Ecto neural progenitor cell (in vitro differentiated cells): ENCODE measurements around the gene RCE1.

Source experiments
- DNase-seq: peaks from one replicate; pipeline ENCODE4 v3.0.0-alpha.2; 2018; ENCODE audit warnings: low spot score

Gene RCE1

DNA sequence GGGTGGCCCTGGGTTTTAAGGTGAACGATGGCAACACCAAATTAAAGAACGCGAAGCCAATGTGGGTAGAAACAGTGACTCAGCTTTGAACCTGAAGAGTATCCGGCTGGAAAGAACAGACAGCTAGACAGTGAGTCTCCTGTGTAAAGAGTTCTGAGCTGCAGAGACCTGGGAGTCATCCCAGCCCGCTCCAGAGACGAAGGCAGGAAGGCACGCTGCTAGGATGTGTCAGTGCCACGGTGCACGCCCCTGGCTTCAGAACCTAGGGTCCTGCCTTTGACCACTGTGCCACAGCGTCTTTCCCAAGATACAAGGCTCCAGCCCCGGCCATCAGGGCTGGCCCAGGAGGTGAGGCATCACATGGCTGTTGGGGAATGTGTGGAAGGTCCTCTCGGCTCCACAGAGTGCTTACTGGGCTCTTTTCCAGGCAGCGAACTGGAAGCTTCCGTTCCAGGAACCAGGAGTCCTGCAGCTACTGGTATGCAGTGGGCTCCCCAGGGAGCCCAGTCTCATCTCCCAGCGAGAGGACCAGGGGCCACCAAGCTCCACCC, 43.5 kb downstream of the RCE1 start:
- no peak for DNase-seq

DNA sequence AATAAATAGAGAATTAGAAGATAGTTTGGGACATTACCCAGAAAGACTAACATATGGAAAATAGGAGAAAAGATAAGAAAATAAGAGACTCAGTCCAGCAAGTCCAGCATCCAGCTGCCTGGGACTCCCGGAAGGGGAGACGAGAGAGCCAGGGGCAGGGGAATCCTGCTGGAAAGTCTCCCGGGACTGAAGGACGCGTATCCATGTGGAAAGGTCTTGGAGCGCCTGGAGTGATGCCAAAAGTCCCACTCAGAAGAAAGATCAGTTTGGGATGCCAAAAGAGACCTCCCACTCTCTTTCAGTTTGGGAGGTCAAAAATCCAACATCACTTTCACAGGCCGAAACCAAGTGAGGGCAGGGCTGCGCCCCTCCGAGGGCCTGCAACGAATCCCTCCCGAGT, 44.3 kb downstream of the RCE1 start:
- no peak for DNase-seq

DNA sequence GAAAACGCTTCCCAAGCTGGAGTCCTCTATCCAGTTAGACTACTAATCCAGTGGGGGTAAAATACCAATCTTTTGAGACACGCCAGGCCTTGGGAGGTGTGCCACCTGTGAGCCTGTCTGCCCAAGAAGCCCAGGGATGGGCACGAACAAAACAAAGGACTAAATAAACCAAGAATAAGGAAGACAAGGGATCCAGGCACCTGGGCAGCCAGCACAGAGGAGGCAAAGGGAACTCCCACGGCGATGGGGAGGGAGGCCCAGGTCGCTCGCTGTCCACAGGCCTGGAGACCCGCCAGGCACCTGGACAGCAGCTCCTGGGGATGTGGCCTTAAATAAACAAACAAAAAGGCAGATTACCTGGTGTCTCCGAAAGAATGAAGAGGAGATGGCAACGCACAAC, 45.0 kb downstream of the RCE1 start:
- no peak for DNase-seq

DNA sequence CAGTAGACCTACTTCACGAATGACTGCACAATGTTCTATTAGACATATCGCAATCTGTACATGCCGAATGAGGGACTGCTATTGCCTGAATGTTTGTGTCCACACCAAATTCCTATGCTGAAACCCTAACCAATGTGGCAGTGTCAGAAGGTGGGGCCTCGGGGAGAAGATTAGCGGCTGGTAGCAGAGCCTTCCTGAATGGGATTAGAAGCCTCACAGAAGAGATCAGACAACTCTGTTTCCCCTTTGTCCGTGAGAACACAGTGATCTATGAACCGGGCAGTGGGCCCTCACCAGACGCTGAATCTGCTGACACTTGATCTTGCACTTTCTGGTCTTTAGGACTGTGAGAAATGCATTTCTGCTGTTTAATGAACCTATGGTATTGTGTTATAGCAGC, 46.7 kb downstream of the RCE1 start:
- DNase-seq = no peak

DNA sequence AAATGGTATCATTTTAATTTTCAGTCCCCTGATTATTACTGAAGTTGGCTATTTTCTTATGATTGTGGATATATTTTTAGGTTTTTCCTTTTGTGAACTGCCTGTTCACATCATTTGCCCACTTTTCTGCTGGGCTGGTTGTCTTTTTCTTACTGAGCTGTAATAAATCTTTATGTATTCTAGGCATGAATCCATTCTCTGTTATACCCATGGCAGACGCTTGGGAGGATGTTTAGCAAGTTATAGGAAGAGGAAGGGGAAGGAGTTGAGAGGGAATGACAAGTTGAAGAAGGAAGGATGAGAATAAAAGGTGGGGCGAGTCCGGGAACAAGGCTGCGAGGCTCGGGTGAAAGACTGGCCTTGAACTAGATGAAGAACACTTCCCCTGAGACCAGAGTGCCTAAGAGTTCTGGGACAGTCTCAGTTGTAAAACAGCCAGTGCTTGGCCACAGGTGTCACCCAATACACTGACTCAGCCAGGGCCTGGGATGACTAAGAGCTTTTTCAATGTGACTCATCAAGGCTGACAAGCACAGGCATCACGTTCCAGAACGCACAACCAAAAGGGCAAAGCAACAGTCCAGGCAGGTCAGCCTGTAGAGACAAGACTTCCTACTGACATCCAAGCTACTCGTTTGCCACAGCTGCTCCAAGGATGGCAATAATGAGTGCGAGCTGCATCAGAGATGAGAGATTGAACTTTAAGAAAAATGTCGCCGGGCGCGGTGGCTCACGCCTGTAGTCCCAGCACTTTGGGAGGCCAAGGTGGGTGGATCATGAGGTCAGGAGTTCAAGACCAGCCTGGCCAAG, 48.8 kb downstream of the RCE1 start:
- DNase-seq = no peak

DNA sequence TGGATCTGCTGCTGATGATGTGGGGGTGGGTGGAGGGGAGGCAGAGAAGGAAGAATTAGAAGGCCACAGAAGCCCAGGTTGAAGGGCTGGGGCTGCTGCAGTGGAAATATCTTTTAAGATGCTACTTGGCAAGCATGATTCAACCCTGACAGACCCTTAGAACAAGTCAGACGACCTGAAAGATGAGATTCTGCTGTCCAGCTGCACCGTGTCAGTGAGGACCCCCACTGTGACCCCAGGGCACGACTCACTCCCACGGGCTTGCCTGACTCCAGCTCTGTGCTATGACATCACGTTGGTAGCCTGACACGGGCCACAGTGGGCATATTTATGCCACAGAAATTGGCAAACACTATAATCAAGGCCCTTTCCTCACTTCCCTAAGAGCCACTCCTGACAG, 49.7 kb downstream of the RCE1 start:
- DNase-seq = no peak

DNA sequence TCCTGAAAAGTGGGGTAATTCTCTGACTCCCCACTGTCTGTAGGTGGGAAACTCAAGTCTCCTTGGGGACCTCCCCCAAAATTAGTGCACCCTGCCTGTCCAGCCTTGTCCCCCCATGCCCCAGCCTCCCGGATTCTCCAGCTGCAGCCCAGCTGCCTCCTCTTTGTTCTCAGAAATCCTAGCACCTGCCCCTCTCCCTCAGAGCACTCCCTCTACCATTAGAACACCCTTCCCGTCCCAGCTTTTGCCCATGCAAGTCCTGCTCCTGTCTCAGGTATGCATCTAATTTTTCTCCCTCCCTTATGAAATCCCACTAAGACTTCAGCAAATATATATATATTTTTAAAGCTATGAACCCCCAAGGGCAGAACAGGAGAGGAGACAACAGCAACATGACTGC, 50.9 kb downstream of the RCE1 start:
- DNase-seq = no peak
